Activated T-helper 2 cell treated with anti-CD3 and anti-CD28 coated beads, Interferon-gamma antibody, Interleukin-2, Interleukin-4, amounts not matched to agents 10 μg/mL and 5 μg/mL and 100 μg/mL, durations not matched to agents 14 hours and 24 hours and 36 hours (primary cell): ENCODE results near the gene ALDH18A1. TPM values are rescaled to one million over a fixed set of nuclear protein-coding genes. Genes with fewer than 3 reads are reported as not detected.

Experiments
- DNase-seq: peaks from one replicate; pipeline ENCODE4 v3.0.0; 2021; ENCODE audit warnings: low spot score
- H3K27ac Mint-ChIP-seq: one replicate; pipeline ENCODE4 v1.8.0; 2021; ENCODE audit warnings: mixed read lengths
- H3K27me3 Mint-ChIP-seq: one replicate; pipeline ENCODE4 v1.8.0; 2021; ENCODE audit warnings: low read depth, mixed read lengths
- H3K36me3 Mint-ChIP-seq: one replicate; pipeline ENCODE4 v1.8.0; 2021; ENCODE audit warnings: low read depth, mixed read lengths
- H3K4me1 Mint-ChIP-seq: one replicate; pipeline ENCODE4 v1.8.0; 2021; ENCODE audit warnings: low read depth, mixed read lengths
- H3K4me3 Mint-ChIP-seq: one replicate; pipeline ENCODE4 v1.8.0; 2021; ENCODE audit warnings: low read depth, mild to moderate bottlenecking, moderate library complexity, mixed read lengths
- H3K9me3 Mint-ChIP-seq: one replicate; pipeline ENCODE4 v1.8.0; 2021; ENCODE audit warnings: mixed read lengths
- intact Hi-C: fragments of 100-400 bp; cut with micrococcal nuclease; formaldehyde crosslinking; loops from one replicate; pipeline ENCODE4 v1.15.1; 2023
- total RNA-seq: library from RNA; stranded (reverse); gene quantifications from 2 replicates; pipeline ENCODE4 v1.2.3, GENCODE V29; 2022

The ALDH18A1 gene
- total RNA-seq, 1 donor from 2014 or later: 127 TPM

GRCh38 chr10:95602382-95602781, 54.1 kb downstream of the ALDH18A1 start:
- no peak overlapping the region for H3K4me3 Mint-ChIP-seq
- no peak overlapping the region for H3K27ac Mint-ChIP-seq
- peaks cover under 1% of the 10 kb centered on the region for H3K27me3 Mint-ChIP-seq
- H3K36me3 Mint-ChIP-seq: peaks cover 18% of the 10 kb centered on the region
- no peaks in the 10 kb centered on the region for H3K9me3 Mint-ChIP-seq
- H3K4me1 Mint-ChIP-seq: no peaks in the 10 kb centered on the region
- DNase-seq: no peak
- intact Hi-C loops: no loop called here

GRCh38 chr10:95601116-95601719, 55.3 kb downstream of the ALDH18A1 start:
- no peak overlapping the region for H3K4me3 Mint-ChIP-seq
- peaks cover 10% of the 10 kb centered on the region for H3K27me3 Mint-ChIP-seq
- no peaks in the 10 kb centered on the region for H3K9me3 Mint-ChIP-seq
- H3K36me3 Mint-ChIP-seq: peaks cover 8% of the 10 kb centered on the region
- DNase-seq: peak; percentile 20
- no peaks in the 10 kb centered on the region for H3K4me1 Mint-ChIP-seq
- intact Hi-C loops: loop anchor here (1.0 kb wide), 2 partner anchors 171 to 227 kb away; no protein-coding TSS in a partner anchor
- no peak overlapping the region for H3K27ac Mint-ChIP-seq

- no peaks in the 10 kb centered on the region for H3K9me3 Mint-ChIP-seq
- no peak for DNase-seq
- no peaks in the 10 kb centered on the region for H3K36me3 Mint-ChIP-seq
- H3K27ac Mint-ChIP-seq: no peak overlapping the region
- H3K27me3 Mint-ChIP-seq: peaks cover 13% of the 10 kb centered on the region
- intact Hi-C loops: no loop called here
- H3K4me1 Mint-ChIP-seq: no peaks in the 10 kb centered on the region
- H3K4me3 Mint-ChIP-seq: no peak overlapping the region
These were observed 56.4 kb downstream of the ALDH18A1 start for GRCh38 chr10:95600158-95600557.

GRCh38 chr10:95597788-95598187, 58.7 kb downstream of the ALDH18A1 start:
- no peak for DNase-seq
- H3K4me1 Mint-ChIP-seq: no peaks in the 10 kb centered on the region
- H3K27me3 Mint-ChIP-seq: peaks cover 21% of the 10 kb centered on the region
- H3K4me3 Mint-ChIP-seq: no peak overlapping the region
- H3K36me3 Mint-ChIP-seq: no peaks in the 10 kb centered on the region
- intact Hi-C loops: no loop called here
- H3K27ac Mint-ChIP-seq: no peak overlapping the region
- H3K9me3 Mint-ChIP-seq: no peaks in the 10 kb centered on the region

- intact Hi-C loops: no loop called here
- no peaks in the 10 kb centered on the region for H3K9me3 Mint-ChIP-seq
These were observed 68.5 kb downstream of the ALDH18A1 start for GRCh38 chr10:95588025-95588424.

GRCh38 chr10:95579835-95580535, 76.5 kb downstream of the ALDH18A1 start:
- no peak overlapping the region for H3K4me3 Mint-ChIP-seq
- H3K27me3 Mint-ChIP-seq: peaks cover 16% of the 10 kb centered on the region
- no peaks in the 10 kb centered on the region for H3K4me1 Mint-ChIP-seq
- intact Hi-C loops: no loop called here
- no peak overlapping the region for H3K27ac Mint-ChIP-seq
- DNase-seq: no peak
- H3K36me3 Mint-ChIP-seq: no peaks in the 10 kb centered on the region
- no peaks in the 10 kb centered on the region for H3K9me3 Mint-ChIP-seq

More at GRCh38 chr10:95588025-95588424, 68.5 kb downstream of the ALDH18A1 start:
- H3K27ac Mint-ChIP-seq: no peak overlapping the region
- DNase-seq: no peak
- H3K36me3 Mint-ChIP-seq: no peaks in the 10 kb centered on the region
- peaks cover 5% of the 10 kb centered on the region for H3K27me3 Mint-ChIP-seq
- no peaks in the 10 kb centered on the region for H3K4me1 Mint-ChIP-seq
- no peak overlapping the region for H3K4me3 Mint-ChIP-seq

GRCh38 chr10:95579292-95579691, 77.2 kb downstream of the ALDH18A1 start:
- Mint-ChIP-seq H3K27ac (no peak overlapping the region), H3K4me1 (no peaks in the 10 kb centered on the region), H3K27me3 (peaks cover 15% of the 10 kb centered on the region), H3K9me3 (no peaks in the 10 kb centered on the region), H3K4me3 (no peak overlapping the region), H3K36me3 (no peaks in the 10 kb centered on the region)
- DNase-seq: no peak
- intact Hi-C loops: no loop called here

GRCh38 chr10:95578619-95579018, 77.9 kb downstream of the ALDH18A1 start:
- Mint-ChIP-seq H3K27ac (no peak overlapping the region), H3K9me3 (no peaks in the 10 kb centered on the region), H3K27me3 (peaks cover 22% of the 10 kb centered on the region), H3K4me1 (no peaks in the 10 kb centered on the region), H3K4me3 (no peak overlapping the region), H3K36me3 (no peaks in the 10 kb centered on the region)
- DNase-seq: no peak
- intact Hi-C loops: no loop called here

GRCh38 chr10:95574649-95575365, 81.7 kb downstream of the ALDH18A1 start:
- no peak for DNase-seq
- Mint-ChIP-seq H3K9me3 (no peaks in the 10 kb centered on the region), H3K4me3 (no peak overlapping the region), H3K27ac (no peak overlapping the region), H3K36me3 (no peaks in the 10 kb centered on the region), H3K4me1 (no peaks in the 10 kb centered on the region), H3K27me3 (peaks cover 19% of the 10 kb centered on the region)
- intact Hi-C loops: no loop called here

GRCh38 chr10:95573964-95574604, 82.4 kb downstream of the ALDH18A1 start:
- Mint-ChIP-seq H3K4me3 (no peak overlapping the region), H3K27me3 (peaks cover 17% of the 10 kb centered on the region), H3K27ac (no peak overlapping the region), H3K4me1 (no peaks in the 10 kb centered on the region), H3K36me3 (no peaks in the 10 kb centered on the region), H3K9me3 (no peaks in the 10 kb centered on the region)
- intact Hi-C loops: no loop called here
- DNase-seq: no peak

- DNase-seq: no peak
- intact Hi-C loops: no loop called here
- Mint-ChIP-seq H3K36me3 (no peaks in the 10 kb centered on the region), H3K27me3 (peaks cover 17% of the 10 kb centered on the region), H3K4me1 (no peaks in the 10 kb centered on the region), H3K4me3 (no peak overlapping the region), H3K9me3 (no peaks in the 10 kb centered on the region), H3K27ac (no peak overlapping the region)
These were observed 83.0 kb downstream of the ALDH18A1 start for GRCh38 chr10:95573527-95573926.

- intact Hi-C loops: no loop called here
- no peaks in the 10 kb centered on the region for H3K4me1 Mint-ChIP-seq
- H3K9me3 Mint-ChIP-seq: no peaks in the 10 kb centered on the region
- no peak for DNase-seq
- peaks cover 17% of the 10 kb centered on the region for H3K27me3 Mint-ChIP-seq
- no peaks in the 10 kb centered on the region for H3K36me3 Mint-ChIP-seq
- H3K4me3 Mint-ChIP-seq: no peak overlapping the region
- no peak overlapping the region for H3K27ac Mint-ChIP-seq
These were observed 84.2 kb downstream of the ALDH18A1 start for GRCh38 chr10:95572131-95572820.
